Measurements from ENCODE around the gene ARG2.

GRCh38 chr14:67579636-67580035, 40.1 kb upstream of the ARG2 start:
- TF ChIP-seq CTCF (conservative IDR thresholded peaks at IDR 0.05; ENCODE audit: low read depth, low read length) (no peak), EZH2 (IDR thresholded peaks at IDR 0.05; ENCODE audit: low read length, unreplicated experiment) (no peak)
